Keratinocyte (primary cell): ENCODE results near the gene TGFBI.

Source experiments
- CTCF ChIP-seq, 3 experiments: IDR thresholded peaks in 1 of 3; conservative IDR thresholded peaks in 1 of 3; optimal IDR thresholded peaks in 1 of 3; 2 replicates in 2 of 3; 3 replicates in 1 of 3; pipeline versions ENCODE3 to v1.5.1; 2011; ENCODE audit warnings: low read length in 3 of 3, mild to moderate bottlenecking in 3 of 3, moderate library complexity in 2 of 3, control low read depth in 1 of 3, inconsistent platforms in 1 of 3; ENCODE audit not compliant: insufficient read depth in 2 of 3; ENCODE audit errors: extremely low read depth in 1 of 3
- EZH2 ChIP-seq: IDR thresholded peaks from one replicate; pipeline ENCODE4 v1.6.1; 2012; ENCODE audit warnings: inconsistent platforms, mild to moderate bottlenecking, low read length, moderate library complexity

DNA sequence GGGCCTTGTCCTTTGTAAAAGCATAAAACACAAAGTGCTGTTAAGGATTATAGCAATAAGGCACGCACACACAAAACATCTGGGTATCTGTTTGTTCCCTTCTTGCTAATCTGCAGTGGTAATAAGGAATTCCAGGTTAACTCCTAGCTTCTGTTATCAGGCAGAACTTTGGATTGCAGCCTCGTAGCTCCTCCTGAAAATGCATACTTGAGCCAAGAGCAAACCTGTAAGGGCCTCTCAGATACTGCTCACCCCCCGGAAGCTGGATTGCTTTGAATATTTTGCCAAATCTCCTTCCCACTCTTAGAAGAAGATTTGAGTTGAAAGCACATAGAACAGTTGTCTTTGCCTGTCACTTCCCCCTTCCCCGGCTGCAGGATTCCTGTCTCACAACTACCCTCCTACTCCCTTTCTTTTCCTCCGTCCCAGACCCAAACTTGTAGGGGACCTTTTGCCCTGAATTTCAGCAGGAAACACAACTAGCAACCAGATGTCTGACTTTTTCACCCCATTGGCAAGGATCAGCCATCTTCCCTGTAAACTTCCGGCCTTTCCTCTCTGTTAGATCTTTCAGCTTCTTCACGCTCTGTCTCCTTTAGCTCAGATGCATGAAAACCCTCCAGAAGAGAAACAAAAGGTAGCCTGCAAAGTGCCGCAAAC lies 75.6 kb downstream of the TGFBI start:
- TF ChIP-seq CTCF (optimal IDR thresholded peaks at IDR 0.05 in 1 of 3, IDR thresholded peaks at IDR 0.05 in 1 of 3, conservative IDR thresholded peaks at IDR 0.05 in 1 of 3; ENCODE audit: extremely low read depth in 1 of 3, insufficient read depth in 2 of 3, low read length in 3 of 3) (no peak), EZH2 (no peak)
